ENCODE measurements around the gene SAT2.
A peak's percentile ranks its signal among the peaks of the same experiment; 100 is the strongest.

The SAT2 gene

GRCh38 chr17:7579834-7580603, 47.6 kb downstream of the SAT2 start:
- H3K4me3 ChIP-seq (replicated peaks; ENCODE audit: low read depth, low read length): no peak overlapping the region
- TF ChIP-seq CTCF (IDR thresholded peaks at IDR 0.05; ENCODE audit: low read depth, low read length, missing control alignments): no peak
- no peak for DNase-seq (ENCODE audit: extremely low read depth, low read depth)

GRCh38 chr17:7579001-7579833, 48.4 kb downstream of the SAT2 start, which contains the start of gene CD68:
Gene CD68, plus strand, starts transcription at chr17:7579638. Its CDS starts 40 bp downstream, at chr17:7579678.
- no peak for TF ChIP-seq CTCF (IDR thresholded peaks at IDR 0.05; ENCODE audit: low read depth, low read length, missing control alignments)
- DNase-seq (ENCODE audit: extremely low read depth, low read depth): peak; percentile 87
- no peak within 1 kb of the TSS for H3K4me3 ChIP-seq (replicated peaks; ENCODE audit: low read depth, low read length)

- TF ChIP-seq CTCF (IDR thresholded peaks at IDR 0.05; ENCODE audit: low read depth, low read length, missing control alignments): no peak
- DNase-seq (ENCODE audit: extremely low read depth, low read depth): no peak
- no peak overlapping the region for H3K4me3 ChIP-seq (replicated peaks; ENCODE audit: low read depth, low read length)
Measured at GRCh38 chr17:7577327-7578199, 50.1 kb downstream of the SAT2 start.

GRCh38 chr17:7576432-7576937, 51.1 kb downstream of the SAT2 start:
- no peak for TF ChIP-seq CTCF (IDR thresholded peaks at IDR 0.05; ENCODE audit: low read depth, low read length, missing control alignments)
- no peak for DNase-seq (ENCODE audit: extremely low read depth, low read depth)
- peak overlapping the region; percentile 98; the same call in 1 of the 2 replicates for H3K4me3 ChIP-seq (replicated peaks; ENCODE audit: low read depth, low read length)
